Activated CD4-positive, alpha-beta memory T cell treated with anti-CD3 and anti-CD28 coated beads, Interleukin-2, amount 10 ng/mL, durations not matched to agents 7 days and 5 days (primary cell): ENCODE data around the gene STX16. TPM values are rescaled to one million over a fixed set of nuclear protein-coding genes. Genes with fewer than 3 reads are reported as not detected.
A peak's percentile ranks its signal among the peaks of the same experiment; 100 is the strongest.

ENCODE experiments used
- CTCF ChIA-PET: fragments of 350-600 bp; sonication (Branson Sonifier 250); formaldehyde crosslinking; loops from one replicate; lab custom pipeline; 2021; ENCODE audit warnings: antibody characterized with exemption, inconsistent platforms; lab: Charles Lee
- POLR2A ChIA-PET: fragments of 350-600 bp; sonication (Branson Sonifier 250); formaldehyde crosslinking; loops from one replicate; lab custom pipeline; 2021; ENCODE audit warnings: antibody characterized with exemption; lab: Charles Lee
- DNase-seq: peaks from one replicate; pipeline ENCODE4 v3.0.0-alpha.2; 2020
- H3K27ac Mint-ChIP-seq: one replicate; pipeline ENCODE4 v1.8.0; 2021; ENCODE audit warnings: mild to moderate bottlenecking, mixed read lengths
- H3K27me3 Mint-ChIP-seq: one replicate; pipeline ENCODE4 v1.8.0; 2021; ENCODE audit warnings: mixed read lengths
- H3K36me3 Mint-ChIP-seq: one replicate; pipeline ENCODE4 v1.8.0; 2021; ENCODE audit warnings: low read depth, mixed read lengths
- H3K4me1 Mint-ChIP-seq: one replicate; pipeline ENCODE4 v1.8.0; 2021; ENCODE audit warnings: mixed read lengths
- H3K4me3 Mint-ChIP-seq: one replicate; pipeline ENCODE4 v1.8.0; 2021; ENCODE audit warnings: mild to moderate bottlenecking, mixed read lengths
- H3K9me3 Mint-ChIP-seq: one replicate; pipeline ENCODE4 v1.8.0; 2021; ENCODE audit warnings: mixed read lengths
- total RNA-seq, 2 experiments: library from RNA; stranded (reverse); gene quantifications; one replicate each; pipeline ENCODE4 v1.2.3, GENCODE V29; 2021

Gene STX16
- total RNA-seq, 2 experiments from 2014 or later: 152 to 153 TPM

GRCh38 chr20:58655328-58656107, 4.4 kb downstream of the STX16 start:
- no peaks in the 10 kb centered on the region for H3K27me3 Mint-ChIP-seq
- H3K36me3 Mint-ChIP-seq: peaks cover 51% of the 10 kb centered on the region
- H3K4me1 Mint-ChIP-seq: peaks cover 58% of the 10 kb centered on the region
- CTCF ChIA-PET: interaction anchor here (1.2 kb wide), 1 partner anchor 196 kb away, joined by 3 read pairs; no protein-coding TSS in a partner anchor
- H3K9me3 Mint-ChIP-seq: no peaks in the 10 kb centered on the region
- H3K27ac Mint-ChIP-seq: peak overlapping the region; percentile 18
- peak overlapping the region; percentile 46 for H3K4me3 Mint-ChIP-seq
- POLR2A ChIA-PET: interaction anchor here (1.0 to 1.1 kb wide), 2 partner anchors 38 to 233 kb away, joined by 3 read pairs; partner anchors contain the start of gene NPEPL1
- DNase-seq: no peak

- POLR2A ChIA-PET: interaction anchor here (0.7 to 1.1 kb wide), 2 partner anchors 232 to 266 kb away, joined by 3 read pairs; no protein-coding TSS in a partner anchor
- peaks cover 70% of the 10 kb centered on the region for H3K4me1 Mint-ChIP-seq
- H3K9me3 Mint-ChIP-seq: no peaks in the 10 kb centered on the region
- H3K4me3 Mint-ChIP-seq: peak overlapping the region; percentile 26
- H3K36me3 Mint-ChIP-seq: peaks cover 52% of the 10 kb centered on the region
- CTCF ChIA-PET: interaction anchor here (1.2 kb wide), 1 partner anchor 195 kb away, joined by 3 read pairs; no protein-coding TSS in a partner anchor
- H3K27ac Mint-ChIP-seq: peak overlapping the region; percentile 50
- H3K27me3 Mint-ChIP-seq: no peaks in the 10 kb centered on the region
- DNase-seq: no peak
These were observed 5.7 kb downstream of the STX16 start for GRCh38 chr20:58656831-58657230.

DNA sequence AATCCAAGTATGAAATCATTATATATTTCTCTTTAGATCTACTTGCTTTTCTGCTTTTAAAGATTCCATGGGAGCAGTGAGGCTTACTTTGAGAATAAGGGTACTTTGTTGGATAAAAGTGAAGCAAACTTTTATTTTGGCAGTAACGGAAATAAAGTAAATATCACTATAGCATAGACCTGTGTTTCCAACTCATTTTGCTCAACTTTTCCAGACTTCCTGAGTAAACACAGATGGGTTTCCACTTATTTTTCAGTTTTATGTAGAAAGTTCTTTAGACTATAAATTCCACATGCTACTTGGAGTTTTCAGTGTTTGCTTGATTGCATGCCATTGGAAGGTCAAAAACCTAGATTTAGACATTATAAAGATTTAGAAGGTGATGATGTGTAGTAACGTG, 6.2 kb downstream of the STX16 start:
- POLR2A ChIA-PET: no interaction called here
- H3K4me3 Mint-ChIP-seq: peak overlapping the region; percentile 25
- H3K27ac Mint-ChIP-seq: peak overlapping the region; percentile 50
- no peaks in the 10 kb centered on the region for H3K27me3 Mint-ChIP-seq
- no peaks in the 10 kb centered on the region for H3K9me3 Mint-ChIP-seq
- CTCF ChIA-PET: interaction anchor here (1.1 to 1.2 kb wide), 2 partner anchors 10 to 195 kb away, joined by 3 read pairs; no protein-coding TSS in a partner anchor
- peaks cover 74% of the 10 kb centered on the region for H3K4me1 Mint-ChIP-seq
- H3K36me3 Mint-ChIP-seq: peaks cover 53% of the 10 kb centered on the region
- no peak for DNase-seq

GRCh38 chr20:58657986-58658385, 6.9 kb downstream of the STX16 start:
- no peak for DNase-seq
- Mint-ChIP-seq H3K27me3 (no peaks in the 10 kb centered on the region), H3K9me3 (no peaks in the 10 kb centered on the region), H3K4me3 (peak overlapping the region; percentile 33), H3K27ac (peak overlapping the region; percentile 53), H3K36me3 (peaks cover 53% of the 10 kb centered on the region), H3K4me1 (peaks cover 76% of the 10 kb centered on the region)
- ChIA-PET CTCF (interaction anchor here (1.1 to 2.6 kb wide), 2 partner anchors 10 to 35 kb away, joined by 3 to 12 read pairs; partner anchors contain the start of gene NPEPL1), POLR2A (interaction anchor here (1.8 to 7.1 kb wide), 4 partner anchors 7 to 374 kb away, joined by 5 to 121 read pairs (median 8); partner anchors contain the start of genes ATP5F1E and STX16)

- POLR2A ChIA-PET: interaction anchor here (1.1 to 7.1 kb wide), 5 partner anchors 8 to 373 kb away, joined by 3 to 121 read pairs (median 7); partner anchors contain the start of genes ATP5F1E and STX16
- H3K27ac Mint-ChIP-seq: peak overlapping the region; percentile 81
- peaks cover 78% of the 10 kb centered on the region for H3K4me1 Mint-ChIP-seq
- H3K36me3 Mint-ChIP-seq: peaks cover 55% of the 10 kb centered on the region
- H3K9me3 Mint-ChIP-seq: no peaks in the 10 kb centered on the region
- peak overlapping the region; percentile 40 for H3K4me3 Mint-ChIP-seq
- CTCF ChIA-PET: interaction anchor here (2.6 to 3.9 kb wide), 2 partner anchors 9 to 34 kb away, joined by 12 to 37 read pairs; partner anchors contain the start of genes NPEPL1 and STX16
- no peaks in the 10 kb centered on the region for H3K27me3 Mint-ChIP-seq
- no peak for DNase-seq
These were observed 7.7 kb downstream of the STX16 start for GRCh38 chr20:58658760-58659159.

GRCh38 chr20:58659841-58660240, 8.8 kb downstream of the STX16 start:
- CTCF ChIA-PET: interaction anchor here (1.0 to 3.9 kb wide), 4 partner anchors 10 to 423 kb away, joined by 4 to 37 read pairs (median 8); partner anchors contain the start of genes NPEPL1 and STX16
- Mint-ChIP-seq H3K4me1 (peaks cover 82% of the 10 kb centered on the region), H3K27ac (peak overlapping the region; percentile 81), H3K4me3 (peak overlapping the region; percentile 59), H3K36me3 (peaks cover 63% of the 10 kb centered on the region), H3K27me3 (no peaks in the 10 kb centered on the region), H3K9me3 (no peaks in the 10 kb centered on the region)
- POLR2A ChIA-PET: interaction anchor here (0.6 to 7.1 kb wide), 10 partner anchors 9 to 506 kb away, joined by 3 to 121 read pairs (median 3); partner anchors contain the start of genes NELFCD and STX16
- DNase-seq: peak; percentile 38

GRCh38 chr20:58660855-58661597, 9.9 kb downstream of the STX16 start:
- ChIA-PET CTCF (interaction anchor here (0.9 to 3.9 kb wide), 2 partner anchors 8 to 11 kb away, joined by 3 to 37 read pairs; partner anchors contain the start of gene STX16), POLR2A (interaction anchor here (1.1 to 7.1 kb wide), 4 partner anchors 9 to 353 kb away, joined by 3 to 121 read pairs (median 3); partner anchors contain the start of genes NELFCD and STX16)
- peak; percentile 50 for DNase-seq
- Mint-ChIP-seq H3K27me3 (no peaks in the 10 kb centered on the region), H3K4me1 (peaks cover 76% of the 10 kb centered on the region), H3K36me3 (peaks cover 60% of the 10 kb centered on the region), H3K27ac (peak overlapping the region; percentile 93), H3K9me3 (no peaks in the 10 kb centered on the region), H3K4me3 (peak overlapping the region; percentile 68)

DNA sequence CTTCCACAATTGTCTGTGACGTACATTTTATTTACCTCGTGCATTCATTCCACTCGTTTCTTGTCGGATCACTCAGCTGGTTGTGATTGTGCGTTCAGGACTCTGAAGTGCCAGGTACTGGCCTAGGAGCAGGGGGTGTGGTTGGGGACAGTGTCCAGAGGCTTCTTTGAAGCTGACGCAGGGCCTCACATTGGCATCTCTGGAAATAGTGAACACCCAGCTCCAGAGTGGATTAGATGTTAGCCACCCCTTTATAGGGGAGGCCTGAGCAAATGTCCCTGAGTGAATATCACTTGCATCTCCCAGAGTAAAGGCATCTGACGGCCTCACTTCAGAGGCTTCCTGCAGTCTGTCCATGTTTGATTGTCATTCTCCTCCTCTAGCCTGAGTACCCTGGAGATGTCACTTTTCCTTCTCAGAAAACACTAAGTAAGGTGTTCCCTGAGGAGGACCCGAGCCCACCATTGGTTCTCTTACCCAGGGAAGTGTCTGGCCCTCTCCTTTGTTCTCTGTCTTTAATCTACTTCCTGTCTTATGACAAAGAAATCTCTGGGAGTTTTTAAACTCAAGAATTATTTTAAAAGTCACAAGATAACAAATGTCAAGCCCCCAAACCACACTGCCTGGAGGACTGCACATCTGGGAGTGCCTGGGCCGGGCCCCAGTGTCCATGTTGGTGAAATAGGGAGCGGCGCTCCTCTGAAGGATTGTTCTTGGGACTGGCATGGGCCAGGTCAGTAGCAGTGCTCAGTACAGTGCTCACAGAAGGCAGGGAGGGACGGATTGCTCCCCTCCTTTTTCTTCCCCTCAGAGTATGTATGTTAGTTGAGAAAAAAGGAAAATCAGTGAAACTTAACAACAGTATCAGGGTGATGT, 10.8 kb downstream of the STX16 start:
- Mint-ChIP-seq H3K27me3 (no peaks in the 10 kb centered on the region), H3K9me3 (no peaks in the 10 kb centered on the region), H3K4me3 (peak overlapping the region; percentile 68), H3K27ac (peak overlapping the region; percentile 93), H3K4me1 (peaks cover 71% of the 10 kb centered on the region), H3K36me3 (peaks cover 57% of the 10 kb centered on the region)
- ChIA-PET CTCF (interaction anchor here (3.9 kb wide), 1 partner anchor 12 kb away, joined by 37 read pairs; the partner anchor contains the start of gene STX16), POLR2A (interaction anchor here (1.1 to 7.1 kb wide), 2 partner anchors 11 to 354 kb away, joined by 3 to 121 read pairs; partner anchors contain the start of gene STX16)
- DNase-seq: no peak

DNA sequence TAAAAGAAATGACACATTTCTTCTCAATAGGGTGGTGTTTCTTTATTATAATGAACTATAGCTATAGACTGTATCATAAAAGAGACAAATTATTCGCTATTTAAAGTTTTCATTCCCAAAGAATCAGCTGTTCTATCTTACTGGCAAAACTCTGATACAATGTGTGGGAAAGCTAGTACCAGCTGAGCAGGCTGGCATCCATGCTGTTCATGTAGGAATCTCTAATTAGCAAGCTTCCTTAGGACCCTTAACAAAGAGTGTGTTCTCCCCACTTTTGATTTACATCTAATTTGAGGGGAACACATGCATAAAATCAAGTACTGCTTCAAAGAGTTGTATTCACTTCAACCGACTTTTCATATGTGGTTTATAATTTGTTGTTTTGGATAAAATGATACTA, 13.2 kb downstream of the STX16 start:
- H3K9me3 Mint-ChIP-seq: no peaks in the 10 kb centered on the region
- no peak overlapping the region for H3K4me3 Mint-ChIP-seq
- H3K36me3 Mint-ChIP-seq: peaks cover 62% of the 10 kb centered on the region
- no peak overlapping the region for H3K27ac Mint-ChIP-seq
- POLR2A ChIA-PET: interaction anchor here (7.1 kb wide), 1 partner anchor 13 kb away, joined by 121 read pairs; the partner anchor contains the start of gene STX16
- CTCF ChIA-PET: interaction anchor here (1.7 kb wide), 1 partner anchor 13 kb away, joined by 9 read pairs; the partner anchor contains the start of gene STX16
- no peaks in the 10 kb centered on the region for H3K27me3 Mint-ChIP-seq
- DNase-seq: no peak
- peaks cover 52% of the 10 kb centered on the region for H3K4me1 Mint-ChIP-seq

DNA sequence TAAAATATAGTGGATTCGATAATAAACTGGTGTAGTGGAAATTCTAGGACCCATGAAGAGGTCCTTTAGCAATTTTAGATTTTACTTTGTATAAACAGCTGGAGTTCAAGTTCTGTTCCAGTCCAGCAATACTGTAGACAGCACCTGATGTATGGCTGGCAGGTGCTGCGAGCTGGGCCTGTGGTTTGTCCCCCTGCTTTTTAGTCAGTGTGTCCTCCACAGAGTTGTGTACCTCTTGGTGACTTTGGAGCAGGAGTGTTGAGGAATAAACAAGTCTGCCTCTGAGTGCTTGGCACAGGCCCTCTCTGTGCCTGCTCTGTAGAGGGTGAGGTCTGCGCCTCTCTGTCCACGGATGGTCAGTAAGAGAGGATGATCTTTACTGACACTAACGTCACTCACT, 13.8 kb downstream of the STX16 start:
- Mint-ChIP-seq H3K9me3 (no peaks in the 10 kb centered on the region), H3K36me3 (peaks cover 66% of the 10 kb centered on the region), H3K4me3 (no peak overlapping the region), H3K27ac (peak overlapping the region; percentile 44), H3K4me1 (peaks cover 50% of the 10 kb centered on the region), H3K27me3 (no peaks in the 10 kb centered on the region)
- ChIA-PET CTCF (interaction anchor here (1.7 kb wide), 1 partner anchor 14 kb away, joined by 9 read pairs; the partner anchor contains the start of gene STX16), POLR2A (interaction anchor here (7.1 kb wide), 1 partner anchor 14 kb away, joined by 121 read pairs; the partner anchor contains the start of gene STX16)
- no peak for DNase-seq

DNA sequence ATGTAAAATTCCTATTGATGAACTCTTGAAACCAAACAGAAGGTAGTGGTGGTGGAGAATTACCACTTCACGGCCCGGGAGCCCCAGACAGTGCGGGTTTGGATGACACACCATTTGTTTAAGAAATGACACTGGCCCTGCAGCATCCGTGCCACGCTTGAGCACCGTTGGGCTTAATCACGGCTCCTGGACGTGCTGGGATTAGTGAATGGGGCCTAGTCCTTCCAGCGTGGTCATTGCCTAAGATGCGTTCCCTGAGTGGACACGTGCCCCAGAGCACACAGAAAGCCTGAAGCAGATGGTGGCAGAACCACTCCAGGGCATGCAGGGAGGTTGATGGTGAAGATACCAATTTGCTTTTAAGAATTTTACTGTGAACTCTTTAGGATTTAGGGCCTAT, 14.5 kb downstream of the STX16 start:
- DNase-seq: no peak
- POLR2A ChIA-PET: no interaction called here
- peaks cover 45% of the 10 kb centered on the region for H3K4me1 Mint-ChIP-seq
- H3K4me3 Mint-ChIP-seq: no peak overlapping the region
- CTCF ChIA-PET: no interaction called here
- no peaks in the 10 kb centered on the region for H3K27me3 Mint-ChIP-seq
- H3K36me3 Mint-ChIP-seq: peaks cover 66% of the 10 kb centered on the region
- peak overlapping the region; percentile 44 for H3K27ac Mint-ChIP-seq
- H3K9me3 Mint-ChIP-seq: no peaks in the 10 kb centered on the region
